Smooth muscle cell (in vitro differentiated cells): ENCODE measurements around the gene TNPO3. TPM values are rescaled to one million over a fixed set of nuclear protein-coding genes. Genes with fewer than 3 reads are reported as not detected.
"Not testable (repeated sequence)": the region's sequence is repeated elsewhere in the genome, so short reads cannot be mapped to it uniquely, and the experiment has no call there.

Source experiments
- DNase-seq: peaks from one replicate; lab custom pipeline; 2025; ENCODE audit not compliant: unreplicated experiment; lab: John Stamatoyannopoulos, UW
- H2AFZ ChIP-seq: fragments of 200-600 bp; sonication (generic); 2 replicates; pipeline ENCODE4 v1.6.0; 2016; ENCODE audit warnings: antibody characterized with exemption, low read depth, mild to moderate bottlenecking
- H3F3A ChIP-seq: fragments of 200-600 bp; sonication (generic); 2 replicates; pipeline ENCODE4 v1.6.0; 2017; ENCODE audit warnings: antibody characterized with exemption, low read depth
- H3K27ac ChIP-seq: fragments of 200-600 bp; sonication (generic); 2 replicates; pipeline ENCODE4 v1.5.1; 2016; ENCODE audit warnings: low read depth, mild to moderate bottlenecking
- H3K27me3 ChIP-seq: fragments of 200-600 bp; sonication (generic); 2 replicates; pipeline ENCODE4 v1.6.1; 2016; ENCODE audit warnings: low read depth, mild to moderate bottlenecking
- H3K36me3 ChIP-seq: fragments of 200-600 bp; sonication (generic); 2 replicates; pipeline ENCODE4 v1.5.1; 2016; ENCODE audit warnings: low read depth
- H3K4me1 ChIP-seq: fragments of 200-600 bp; sonication (generic); 2 replicates; pipeline ENCODE4 v1.5.1; 2016; ENCODE audit warnings: low read depth
- H3K4me2 ChIP-seq: fragments of 200-600 bp; sonication (generic); 2 replicates; pipeline ENCODE4 v1.6.0; 2016; ENCODE audit warnings: mild to moderate bottlenecking
- H3K4me3 ChIP-seq: fragments of 200-600 bp; sonication (generic); 2 replicates; pipeline ENCODE4 v1.5.1; 2016; ENCODE audit warnings: mild to moderate bottlenecking
- H3K79me2 ChIP-seq: fragments of 200-600 bp; sonication (generic); 2 replicates; pipeline ENCODE4 v1.6.0; 2016; ENCODE audit warnings: low read depth, mild to moderate bottlenecking
- H3K9ac ChIP-seq: fragments of 200-600 bp; sonication (generic); 2 replicates; pipeline ENCODE4 v1.6.0; 2016; ENCODE audit warnings: low read depth
- H3K9me3 ChIP-seq: fragments of 200-600 bp; sonication (generic); replicated peaks from 2 replicates; pipeline ENCODE4 v1.5.1; 2016; ENCODE audit warnings: low read depth
- H4K20me1 ChIP-seq: fragments of 200-600 bp; sonication (generic); 2 replicates; pipeline ENCODE4 v1.6.0; 2016; ENCODE audit warnings: low read depth
- WGBS: methylation state at CpG from one replicate; pipeline ENCODE4 v1.1.7; 2016; ENCODE audit warnings: low lambda C conversion rate; 5-methylcytosine and 5-hydroxymethylcytosine counted together
- polyA plus RNA-seq: library from polyadenylated mRNA; unstranded; fragments of >200 nt; fragmentation: Nextera tagmentation; extraction: Ambion mirVana; gene quantifications from 2 replicates; pipeline ENCODE4 v1.2.1, GENCODE V29; 2016
- total RNA-seq: library from RNA; depleted of rRNA; stranded (reverse); fragments of >200 nt; gene quantifications from 2 replicates; pipeline ENCODE4 v1.2.3, GENCODE V29; 2014
- TF ChIP-seq, protein P1 (sequence below): fragments of 200-600 bp; sonication (generic); IDR thresholded peaks from 2 replicates; pipeline ENCODE4 v1.5.1; 2017; ENCODE audit warnings: borderline replicate concordance, mild to moderate bottlenecking, antibody characterized with exemption; ENCODE audit not compliant: insufficient read depth, poor library complexity, severe bottlenecking

TNPO3 gene
- total and polyA plus RNA-seq, 2 experiments from 2014 or later, result 28.4 to 41.3 TPM

DNA sequence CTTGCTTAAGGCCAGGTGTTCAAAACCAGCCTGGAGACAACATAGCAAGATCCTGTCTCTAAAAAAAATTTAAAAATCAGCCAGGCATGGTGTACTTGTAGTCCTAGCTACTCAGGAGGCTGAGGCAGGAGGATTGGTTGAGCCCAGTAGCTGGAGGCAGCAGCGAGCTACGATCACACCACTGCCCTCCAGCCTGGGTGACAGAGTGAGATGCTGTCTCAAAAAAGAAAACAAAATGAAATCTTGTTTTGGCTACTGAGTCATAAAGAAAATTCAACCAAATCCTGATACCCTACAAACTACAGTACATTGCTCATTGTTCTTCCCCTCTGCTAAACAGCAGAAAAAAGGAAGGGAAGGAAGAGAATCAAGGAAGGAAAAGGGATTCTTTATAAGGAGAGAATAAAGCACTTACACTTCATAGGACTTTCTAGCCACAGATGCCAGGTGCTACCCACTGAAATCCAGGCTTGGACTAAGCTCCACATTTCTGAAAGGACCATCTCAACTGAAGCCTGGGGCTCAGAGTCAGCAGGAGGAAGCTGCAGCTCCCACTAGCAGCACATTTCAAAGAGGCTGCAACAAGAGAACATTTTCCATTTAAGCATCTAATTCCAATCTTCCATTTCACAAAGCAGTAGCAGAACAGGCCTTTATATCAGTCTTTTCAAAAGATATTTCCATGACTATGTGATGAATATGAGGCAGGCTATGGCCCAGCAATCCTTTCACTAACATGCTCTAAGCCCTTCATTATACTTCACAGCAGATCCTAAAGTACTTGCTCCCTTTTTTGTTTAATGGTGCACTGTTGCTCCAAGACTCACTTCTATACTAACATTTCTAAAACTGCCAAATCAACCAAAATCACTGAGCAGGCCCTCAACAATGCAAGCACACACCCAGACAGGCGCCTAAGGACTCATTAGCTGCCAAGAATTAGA, 13.5 kb downstream of the TNPO3 start:
- H3K27me3 ChIP-seq, result no peaks in the 10 kb centered on the region
- TF ChIP-seq, protein P1, sequence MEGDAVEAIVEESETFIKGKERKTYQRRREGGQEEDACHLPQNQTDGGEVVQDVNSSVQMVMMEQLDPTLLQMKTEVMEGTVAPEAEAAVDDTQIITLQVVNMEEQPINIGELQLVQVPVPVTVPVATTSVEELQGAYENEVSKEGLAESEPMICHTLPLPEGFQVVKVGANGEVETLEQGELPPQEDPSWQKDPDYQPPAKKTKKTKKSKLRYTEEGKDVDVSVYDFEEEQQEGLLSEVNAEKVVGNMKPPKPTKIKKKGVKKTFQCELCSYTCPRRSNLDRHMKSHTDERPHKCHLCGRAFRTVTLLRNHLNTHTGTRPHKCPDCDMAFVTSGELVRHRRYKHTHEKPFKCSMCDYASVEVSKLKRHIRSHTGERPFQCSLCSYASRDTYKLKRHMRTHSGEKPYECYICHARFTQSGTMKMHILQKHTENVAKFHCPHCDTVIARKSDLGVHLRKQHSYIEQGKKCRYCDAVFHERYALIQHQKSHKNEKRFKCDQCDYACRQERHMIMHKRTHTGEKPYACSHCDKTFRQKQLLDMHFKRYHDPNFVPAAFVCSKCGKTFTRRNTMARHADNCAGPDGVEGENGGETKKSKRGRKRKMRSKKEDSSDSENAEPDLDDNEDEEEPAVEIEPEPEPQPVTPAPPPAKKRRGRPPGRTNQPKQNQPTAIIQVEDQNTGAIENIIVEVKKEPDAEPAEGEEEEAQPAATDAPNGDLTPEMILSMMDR, result no peak
- no peak for DNase-seq
- no peak overlapping the region for H3K9ac ChIP-seq
- peaks cover 33% of the 10 kb centered on the region for H3K4me1 ChIP-seq
- peaks cover 4% of the 10 kb centered on the region for H3K36me3 ChIP-seq
- no peak overlapping the region for H3K4me3 ChIP-seq
- no peaks in the 10 kb centered on the region for H3F3A ChIP-seq
- H2AFZ ChIP-seq, result no peak overlapping the region
- H3K9me3 ChIP-seq, result no peaks in the 10 kb centered on the region
- no peak overlapping the region for H3K27ac ChIP-seq
- H4K20me1 ChIP-seq, result peaks cover 100% of the 10 kb centered on the region
- WGBS, result 96% methylated on average over 3 of the region's 3 CpGs
- H3K4me2 ChIP-seq, result no peak overlapping the region
- H3K79me2 ChIP-seq, result peaks cover 97% of the 10 kb centered on the region

DNA sequence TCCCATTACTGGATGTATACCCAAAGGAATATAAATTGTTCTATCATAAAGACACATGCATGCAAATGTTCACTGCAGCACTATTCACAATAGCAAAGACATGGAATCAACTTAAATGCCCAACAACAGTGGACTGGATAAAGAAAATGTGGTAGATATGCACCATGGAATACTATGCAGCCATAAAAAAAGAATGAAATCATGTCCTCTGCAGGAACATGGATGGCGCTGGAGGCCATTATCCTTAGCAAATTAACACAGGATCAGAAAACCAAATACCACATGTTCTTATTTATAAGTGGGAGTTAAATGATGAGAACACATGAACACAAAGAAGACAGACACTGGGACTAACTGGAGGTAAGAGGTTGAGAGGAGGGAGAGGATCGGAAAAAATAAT, 16.4 kb downstream of the TNPO3 start:
- H3K27ac ChIP-seq, H3K9me3 ChIP-seq, H3F3A ChIP-seq, H3K4me3 ChIP-seq, H3K4me2 ChIP-seq, H3K36me3 ChIP-seq, H3K27me3 ChIP-seq, H2AFZ ChIP-seq, H3K9ac ChIP-seq, DNase-seq: not testable (repeated sequence)
- Histone ChIP-seq H3K4me1 (peaks cover 28% of the 10 kb centered on the region), H4K20me1 (peaks cover 96% of the 10 kb centered on the region), H3K79me2 (peaks cover 89% of the 10 kb centered on the region)
- 99% methylated on average over 2 of the region's 2 CpGs for WGBS

DNA sequence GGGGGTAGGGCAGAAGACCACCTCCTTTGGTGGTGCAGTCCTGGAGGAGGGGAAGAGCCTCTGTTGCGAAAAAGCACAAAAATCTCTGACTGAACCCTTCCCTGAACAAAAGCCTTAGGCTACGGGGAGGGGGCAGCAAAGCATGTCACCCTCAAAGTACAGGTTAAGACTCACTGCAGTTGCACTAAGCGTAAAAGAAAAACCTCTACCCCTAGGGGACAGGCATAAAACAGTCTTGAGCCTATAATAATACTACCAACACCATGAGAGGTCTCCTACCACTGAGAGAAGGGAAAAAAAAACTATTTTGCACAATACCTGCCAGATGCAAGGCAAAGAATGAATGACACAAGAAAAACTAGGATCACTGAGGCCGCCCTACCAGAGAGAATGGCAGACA, 17.3 kb downstream of the TNPO3 start:
- Histone ChIP-seq H3K36me3 (peaks cover 4% of the 10 kb centered on the region), H3K4me3 (no peak overlapping the region), H3K9me3 (no peaks in the 10 kb centered on the region), H3K27ac (no peak overlapping the region), H3K27me3 (no peaks in the 10 kb centered on the region), H2AFZ (no peak overlapping the region), H3F3A (no peaks in the 10 kb centered on the region), H3K4me2 (no peak overlapping the region), H3K9ac (no peak overlapping the region), H3K79me2 (peaks cover 89% of the 10 kb centered on the region), H4K20me1 (peaks cover 96% of the 10 kb centered on the region), H3K4me1 (peaks cover 25% of the 10 kb centered on the region)
- WGBS, result 87% methylated on average over 4 of the region's 4 CpGs
- no peak for DNase-seq
- TF ChIP-seq, protein P1, result no peak

DNA sequence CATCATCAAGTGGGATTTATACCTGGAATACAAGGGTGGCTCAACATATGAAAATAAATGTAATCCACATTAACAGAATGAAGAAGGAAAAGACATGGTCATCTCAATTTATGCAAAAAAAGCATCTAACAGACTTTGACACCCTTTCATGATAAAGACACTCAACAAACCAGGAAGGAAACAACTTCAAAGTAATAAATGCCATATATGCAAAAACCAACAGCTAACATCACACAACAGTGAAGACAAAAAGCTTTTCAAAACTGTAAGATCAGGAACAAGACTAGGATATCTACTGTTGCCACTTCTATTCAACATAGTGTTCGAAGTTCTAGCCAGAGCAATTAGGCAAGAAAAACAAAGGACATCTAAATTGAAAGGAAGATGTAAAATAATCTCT, 22.9 kb downstream of the TNPO3 start:
- Histone ChIP-seq H3F3A (no peaks in the 10 kb centered on the region), H3K36me3 (no peaks in the 10 kb centered on the region), H3K9me3 (no peaks in the 10 kb centered on the region), H3K27ac (no peak overlapping the region), H2AFZ (no peak overlapping the region), H3K4me3 (no peak overlapping the region), H3K27me3 (no peaks in the 10 kb centered on the region), H3K79me2 (peaks cover 81% of the 10 kb centered on the region), H3K4me1 (peaks cover 5% of the 10 kb centered on the region), H3K9ac (no peak overlapping the region), H4K20me1 (peaks cover 95% of the 10 kb centered on the region), H3K4me2 (no peak overlapping the region)
- 100% methylated on average over 1 of the region's 1 CpG for WGBS
- TF ChIP-seq, protein P1, result no peak
- no peak for DNase-seq
